NCI-H1436 treated with DMSO at 0.1 percent for 48 hours (cell line): Measurements from ENCODE around the gene MRPL38.
"Not testable (repeated sequence)": the region's sequence is repeated elsewhere in the genome, so short reads cannot be mapped to it uniquely, and the experiment has no call there.

Experiments
- DNase-seq: peaks from one replicate; lab custom pipeline; 2025; lab: John Stamatoyannopoulos, UW

MRPL38 gene

GRCh38 chr17:75896415-75897159 lies 8.1 kb downstream of the MRPL38 start, which contains the start of gene TRIM65:
Gene TRIM65, minus strand, starts transcription at chr17:75896951. Its CDS starts 14 bp downstream, at chr17:75896937.
- no peak for DNase-seq

DNA sequence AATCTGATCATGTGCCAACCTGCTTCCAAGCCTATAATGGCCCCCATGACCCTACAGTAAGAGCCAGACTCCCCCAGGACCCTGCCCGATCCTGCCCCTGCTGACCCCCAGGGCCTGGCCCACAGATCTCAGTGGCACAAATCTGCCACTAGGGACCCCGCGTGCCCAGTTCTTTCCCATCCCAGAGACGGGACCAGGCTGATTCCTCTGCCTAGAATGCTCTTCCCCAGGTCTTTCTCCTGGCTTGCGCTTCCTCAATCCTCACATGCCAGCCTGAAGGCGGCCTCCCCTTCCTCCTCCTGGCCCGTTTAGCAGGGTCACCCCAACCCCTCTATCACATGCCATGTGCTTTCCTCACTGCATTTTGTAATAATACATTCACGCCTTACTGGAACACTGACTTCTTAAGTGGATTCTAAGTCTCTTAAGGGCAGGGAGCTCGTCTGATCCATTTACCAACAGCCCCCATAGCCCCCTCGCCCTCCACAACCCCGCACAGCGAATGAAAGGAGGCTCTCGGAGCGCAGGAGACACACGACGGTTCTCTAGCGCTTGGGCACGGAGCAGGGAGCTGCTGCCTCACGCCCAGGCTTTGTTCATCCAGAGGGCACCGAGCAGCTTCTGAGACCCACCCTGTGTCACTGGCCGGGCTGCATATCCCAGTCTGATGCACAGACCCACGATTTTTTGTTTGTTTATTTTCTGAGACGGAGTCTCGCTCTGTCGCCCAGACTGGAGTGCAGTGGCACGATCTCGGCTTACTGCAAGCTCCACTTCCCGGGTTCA lies 9.1 kb downstream of the MRPL38 start:
- no peak for DNase-seq

GRCh38 chr17:75894049-75894733 lies 10.5 kb downstream of the MRPL38 start:
- no peak for DNase-seq

GRCh38 chr17:75893305-75894048 lies 11.2 kb downstream of the MRPL38 start:
- DNase-seq: no peak

DNA sequence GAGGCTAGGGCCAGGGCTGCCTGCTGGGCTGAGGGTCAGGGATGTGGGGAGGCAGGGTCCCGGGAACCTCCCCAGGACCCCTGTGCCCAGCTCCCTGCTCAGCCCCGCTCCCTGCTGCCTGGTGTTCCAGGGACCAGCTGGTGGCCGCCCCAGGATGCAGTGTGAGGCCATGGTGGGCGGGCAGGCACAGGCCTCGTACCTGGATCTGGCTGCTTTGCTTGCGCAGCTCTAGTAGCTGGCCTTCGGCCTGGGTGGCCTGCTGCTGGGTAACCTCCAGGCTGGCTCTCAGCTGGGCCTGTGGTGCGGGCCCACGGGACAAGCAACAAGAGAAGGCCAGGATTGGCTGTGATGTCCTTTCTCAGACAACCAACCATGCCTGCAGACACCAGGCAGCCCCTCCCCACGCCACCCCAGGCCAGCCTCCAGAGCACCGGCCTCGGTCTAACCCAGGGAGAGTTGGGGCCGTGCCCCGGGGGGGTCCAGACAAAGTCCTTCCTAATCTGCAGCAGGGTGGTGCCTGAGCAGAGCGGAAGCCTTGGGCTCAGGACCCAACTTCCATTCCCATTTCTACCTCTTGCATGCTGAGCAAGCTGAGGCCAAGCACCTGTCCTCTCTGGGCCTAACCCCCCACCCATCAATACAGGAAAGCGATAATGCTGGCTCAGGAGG lies 12.0 kb downstream of the MRPL38 start:
- DNase-seq: no peak

DNA sequence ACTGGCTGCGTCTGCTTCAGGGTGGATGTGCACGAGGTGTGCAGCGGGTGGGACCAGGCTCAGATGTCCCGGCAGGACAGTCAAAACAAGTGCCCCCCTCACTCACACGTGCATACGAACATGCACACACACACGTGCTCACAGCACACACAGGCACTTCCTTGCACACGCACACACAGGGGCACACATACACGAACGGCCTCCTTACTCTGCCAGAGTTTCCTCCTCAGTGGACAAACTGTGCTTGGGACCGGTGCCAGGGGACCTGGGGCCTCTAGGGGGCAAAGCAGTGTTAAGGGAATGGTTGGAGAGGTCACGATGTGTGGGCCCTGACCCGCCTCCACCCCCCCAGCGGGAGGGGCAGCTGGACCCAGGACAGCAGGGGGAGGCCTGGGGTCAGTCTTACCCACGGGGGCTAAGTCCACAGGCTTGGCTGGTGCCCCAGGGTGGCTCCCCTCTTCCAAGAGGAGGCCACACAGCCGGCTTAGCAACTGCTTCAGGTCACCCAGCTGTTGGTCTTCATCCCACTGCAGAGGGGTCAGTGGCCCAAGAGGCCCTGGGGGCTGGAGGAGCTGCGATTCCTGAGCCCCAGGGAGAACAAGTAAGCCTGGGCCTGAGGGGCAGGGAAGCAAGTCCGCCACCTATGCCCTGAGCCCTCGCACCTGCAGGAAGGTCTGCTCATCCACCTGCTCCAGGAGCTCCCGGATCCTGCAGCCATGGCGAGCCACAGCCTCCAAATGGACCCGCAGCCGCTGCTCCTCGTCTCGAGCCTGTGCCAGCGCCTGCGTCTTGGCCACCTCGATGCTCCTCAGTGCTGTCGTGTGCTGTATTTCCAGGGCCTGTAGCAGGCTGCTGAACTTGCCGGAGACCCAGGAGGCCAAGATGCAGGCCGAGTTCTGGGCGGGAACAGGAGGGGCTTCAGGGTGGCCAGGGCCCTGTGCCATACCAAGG lies 12.8 kb downstream of the MRPL38 start:
- no peak for DNase-seq

DNA sequence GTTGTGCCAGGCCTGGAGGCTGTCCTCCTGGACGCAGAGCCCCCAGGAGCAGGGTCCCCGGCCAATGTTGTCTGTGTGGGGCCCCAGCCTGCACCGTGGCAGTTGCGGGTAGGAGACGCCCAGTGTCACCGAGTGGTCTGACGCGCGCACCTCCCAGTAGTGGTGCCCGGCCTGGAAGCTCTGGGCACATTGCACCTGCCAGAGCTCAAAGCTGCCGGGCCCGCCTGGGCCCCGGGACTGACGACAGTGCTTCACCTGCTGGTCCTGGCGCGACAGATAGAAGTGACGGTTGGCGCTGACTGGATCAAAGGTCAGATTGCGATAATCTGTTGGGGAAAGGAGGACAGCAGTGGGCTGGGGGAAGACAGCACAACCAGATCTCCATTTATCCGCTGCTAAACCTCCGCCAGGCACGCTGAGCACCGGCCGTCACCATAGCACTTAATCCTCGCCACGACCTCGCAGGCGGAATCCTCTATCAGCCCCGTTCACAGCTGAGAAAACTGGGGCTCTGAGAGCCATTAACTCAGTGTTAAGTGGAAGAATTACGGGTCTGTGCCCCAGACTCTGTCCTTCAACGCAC lies 13.6 kb downstream of the MRPL38 start:
- no peak for DNase-seq

GRCh38 chr17:75889454-75889853 lies 15.2 kb downstream of the MRPL38 start:
- DNase-seq: no peak

DNA sequence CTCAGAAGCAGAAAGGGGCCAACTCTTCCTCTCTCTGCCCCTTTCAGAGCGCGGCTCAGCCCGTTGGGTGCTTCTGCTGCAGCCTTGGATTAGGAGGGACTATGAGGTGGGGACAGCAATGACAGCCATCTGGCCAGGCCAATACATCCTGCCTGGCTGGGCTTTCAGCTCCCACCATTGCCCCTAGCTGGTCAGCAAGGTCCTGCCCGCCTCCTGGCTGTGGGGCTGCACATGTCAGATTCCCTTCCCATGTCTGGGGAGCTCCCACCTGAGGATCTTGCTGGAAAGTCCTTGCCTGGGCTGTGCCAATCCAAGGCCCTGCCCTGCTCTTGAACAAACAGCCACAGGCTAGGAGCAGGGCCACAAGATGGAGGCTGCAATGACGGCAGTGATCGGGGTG lies 16.2 kb downstream of the MRPL38 start:
- DNase-seq: no peak

- not testable (repeated sequence) for DNase-seq
Measured at GRCh38 chr17:75885860-75886259, 18.8 kb downstream of the MRPL38 start.

DNA sequence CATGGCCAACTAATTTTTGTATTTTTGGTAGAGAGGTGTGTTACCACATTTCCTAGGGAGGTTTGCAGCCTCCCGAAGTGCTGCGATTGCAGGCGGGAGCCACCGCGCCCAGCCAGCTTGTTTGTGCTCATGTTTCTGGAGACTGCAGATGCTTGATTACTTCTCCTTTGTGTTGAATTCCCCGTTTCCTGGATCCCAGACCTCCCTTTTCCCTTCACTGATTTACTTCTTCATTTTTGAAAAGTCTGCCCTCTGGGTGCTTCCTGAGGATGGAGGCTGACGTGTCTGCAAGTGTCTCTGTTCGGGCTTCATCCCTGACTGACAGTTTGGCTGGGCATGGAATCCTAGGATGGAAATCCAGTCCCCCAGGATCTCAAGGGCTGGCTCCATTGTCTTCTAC lies 19.3 kb downstream of the MRPL38 start:
- DNase-seq: no peak

DNA sequence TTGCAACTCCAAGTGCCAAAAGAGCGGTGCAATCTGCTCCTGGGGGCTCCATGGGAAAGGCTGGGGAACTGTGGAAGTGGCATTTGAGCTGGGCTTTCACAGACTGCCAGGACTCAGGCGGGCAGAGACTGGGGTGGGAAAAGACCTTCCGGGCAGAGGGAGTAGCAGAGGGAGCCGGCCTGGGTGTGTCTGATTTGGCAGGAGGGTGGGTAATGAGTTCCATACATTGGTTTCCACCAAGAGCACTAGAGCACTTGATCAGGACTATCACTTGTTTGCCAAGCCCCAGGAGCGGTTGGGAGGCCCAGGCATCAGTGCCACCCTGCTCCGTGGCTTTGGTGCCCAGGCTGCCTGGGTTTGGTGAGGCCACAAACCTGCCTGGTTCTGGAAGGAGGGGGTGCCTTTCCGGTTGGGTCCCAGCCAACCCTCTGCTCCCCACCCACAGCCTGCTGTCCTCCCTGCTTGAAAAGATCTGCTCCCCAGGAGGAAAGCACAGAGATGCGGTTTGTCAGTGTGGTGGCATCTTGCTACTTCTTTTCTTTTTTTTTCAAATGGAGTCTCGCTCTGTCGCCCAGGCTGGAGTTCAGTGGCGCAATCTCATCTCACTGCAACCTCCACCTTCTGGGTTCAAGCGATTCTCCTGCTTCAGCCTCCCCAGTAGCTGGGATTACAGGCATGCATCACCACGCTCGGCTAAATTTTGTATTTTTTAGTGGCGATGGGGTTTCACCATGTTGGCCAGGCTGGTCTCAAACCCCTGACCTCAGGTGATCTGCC lies 22.8 kb downstream of the MRPL38 start:
- DNase-seq: no peak

DNA sequence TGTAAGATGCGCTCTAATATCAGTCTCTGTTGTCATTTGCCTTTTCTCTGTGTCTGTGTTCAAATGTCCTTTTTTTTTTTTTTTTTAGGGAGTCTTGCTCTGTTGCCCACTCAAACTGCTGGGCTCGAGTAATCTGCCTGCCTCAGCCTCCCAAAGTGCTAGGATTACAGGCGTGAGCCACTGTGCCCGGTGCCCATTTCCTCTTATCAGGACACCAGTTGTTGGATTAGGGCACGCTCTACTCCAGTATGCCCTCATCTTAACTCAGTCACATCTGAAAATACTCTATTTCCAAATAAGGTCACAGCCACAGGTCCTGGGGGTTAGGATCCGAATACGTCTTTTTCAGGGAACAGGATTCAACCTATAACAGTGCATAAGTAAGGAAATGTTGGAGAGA lies 24.4 kb downstream of the MRPL38 start:
- no peak for DNase-seq

DNA sequence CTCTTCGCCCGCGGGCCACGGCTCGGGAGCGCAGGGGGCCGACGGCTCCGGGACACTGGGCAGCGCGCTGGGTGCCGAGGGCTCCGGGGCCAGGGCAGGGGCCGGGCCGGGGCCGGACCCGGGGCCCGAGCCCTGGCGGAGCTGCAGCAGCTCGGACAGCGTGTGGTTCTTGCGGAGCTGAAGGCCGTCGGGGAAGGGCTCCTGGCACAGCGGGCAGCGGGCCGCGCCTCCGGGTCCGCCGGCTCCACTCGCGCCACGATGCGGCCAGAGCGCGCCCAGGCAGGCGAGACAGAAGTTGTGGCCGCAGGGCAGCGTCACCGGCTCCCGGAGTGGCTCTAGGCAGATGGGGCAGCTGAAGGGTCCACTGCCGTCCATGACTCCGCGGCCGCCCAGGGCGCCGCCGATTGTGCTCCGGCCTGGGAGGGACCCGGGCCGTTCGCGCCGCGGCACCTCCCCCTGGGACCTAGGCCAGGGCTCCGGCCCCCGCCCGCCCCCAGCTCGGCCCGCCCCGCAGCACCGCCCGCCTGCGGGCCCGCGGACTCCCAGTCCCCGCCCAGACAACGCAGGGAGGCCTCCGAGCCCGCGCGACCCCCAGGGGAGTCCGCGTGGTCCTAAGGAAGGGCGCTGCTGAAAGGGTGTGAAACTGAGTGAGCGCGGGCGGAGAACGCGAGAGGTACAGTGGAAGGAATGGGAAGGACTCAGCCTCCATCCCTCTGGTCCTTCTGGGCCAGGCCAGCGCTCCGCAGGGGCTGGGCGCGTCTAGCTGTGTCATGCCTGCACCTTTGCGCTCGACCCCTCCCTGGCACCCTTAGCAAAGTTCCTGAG lies 26.3 kb downstream of the MRPL38 start, which contains the start of gene TRIM47:
TSS of gene TRIM47 (minus strand) at position 408 of the 825 bp plus-strand sequence. CDS start at position 375, 33 bp downstream.
- no peak for DNase-seq

- no peak for DNase-seq
Measured at GRCh38 chr17:75877752-75878173, 26.9 kb downstream of the MRPL38 start.

DNA sequence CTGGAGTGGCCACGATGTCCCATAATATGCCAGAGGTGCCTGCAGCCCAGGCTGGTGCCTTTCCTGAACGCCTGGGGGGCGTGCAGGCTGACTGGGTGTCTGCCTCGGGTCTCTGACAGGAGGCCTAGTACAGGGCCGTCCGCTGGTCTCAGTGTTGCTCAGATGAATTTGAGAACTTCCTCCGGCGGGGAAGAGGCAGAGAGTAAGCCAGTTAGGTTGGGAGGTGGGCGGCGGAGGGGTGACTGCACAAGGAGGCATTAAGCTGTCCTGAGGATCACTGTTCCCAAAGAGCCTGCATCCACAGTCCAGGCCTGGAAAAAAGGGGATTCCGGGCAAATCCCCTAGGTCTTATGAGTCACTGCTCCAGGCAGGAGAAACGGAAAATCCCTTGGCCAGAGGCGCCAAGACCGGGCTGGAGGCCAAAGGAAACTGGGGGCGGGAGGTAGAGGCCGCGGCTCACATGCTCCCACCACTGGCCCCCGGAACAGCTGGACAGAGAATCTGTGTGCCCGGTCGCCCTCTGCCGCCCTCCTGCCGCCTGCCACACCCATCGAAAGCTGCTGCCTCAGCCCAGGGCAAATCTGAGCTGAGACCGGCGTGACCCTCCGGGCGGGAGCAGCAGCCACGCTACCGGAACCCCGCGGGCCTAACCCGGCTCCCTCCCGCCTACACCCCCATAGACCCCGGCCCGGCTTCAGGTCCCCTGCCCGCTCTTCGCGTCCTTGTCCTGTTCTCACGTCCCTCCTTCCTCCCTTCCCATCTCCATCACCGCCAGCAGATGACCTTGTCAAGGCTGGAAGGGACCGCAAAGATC lies 27.5 kb downstream of the MRPL38 start:
- no peak for DNase-seq
